GM12873 (cell line): Measurements from ENCODE around the gene ENTHD1.

Source experiments
- CTCF ChIP-seq: IDR thresholded peaks from 2 replicates; pipeline ENCODE4 v1.5.1; 2012; ENCODE audit warnings: low read depth, mild to moderate bottlenecking, moderate library complexity, low read length, control low read depth; ENCODE audit not compliant: insufficient read depth; ENCODE audit errors: missing control alignments

ENTHD1 gene

GRCh38 chr22:39937906-39938305 lies 44.3 kb upstream of the ENTHD1 start:
- no peak for TF ChIP-seq CTCF

GRCh38 chr22:39936523-39937145 lies 43.1 kb upstream of the ENTHD1 start:
- TF ChIP-seq CTCF = no peak

- no peak for TF ChIP-seq CTCF
Measured at GRCh38 chr22:39935612-39936011, 42.1 kb upstream of the ENTHD1 start.

GRCh38 chr22:39935116-39935515 lies 41.6 kb upstream of the ENTHD1 start:
- no peak for TF ChIP-seq CTCF

- no peak for TF ChIP-seq CTCF
Measured at GRCh38 chr22:39933741-39934140, 40.2 kb upstream of the ENTHD1 start.

- TF ChIP-seq CTCF = peak; percentile 81
Measured at GRCh38 chr22:39932918-39933649, 39.5 kb upstream of the ENTHD1 start.

- TF ChIP-seq CTCF = no peak
Measured at GRCh38 chr22:39932166-39932565, 38.6 kb upstream of the ENTHD1 start.
